Mesothelial cell of epicardium (in vitro differentiated cells): Measurements from ENCODE around the gene TBC1D16. TPM values are rescaled to one million over a fixed set of nuclear protein-coding genes. Genes with fewer than 3 reads are reported as not detected.
"Not testable (repeated sequence)": the region's sequence is repeated elsewhere in the genome, so short reads cannot be mapped to it uniquely, and the experiment has no call there.

Experiments
- DNase-seq, 2 experiments: peaks; one replicate each; pipeline ENCODE4 v3.0.0; 2021; ENCODE audit warnings: low spot score in 2 of 2; ENCODE audit not compliant: unreplicated experiment in 2 of 2
- H3K27ac Mint-ChIP-seq: 2 replicates; pipeline ENCODE4 v1.8.0; 2021; ENCODE audit warnings: mixed read lengths
- H3K27me3 Mint-ChIP-seq: 2 replicates; pipeline ENCODE4 v1.8.0; 2021; ENCODE audit warnings: low read depth, mixed read lengths
- H3K36me3 Mint-ChIP-seq: 2 replicates; pipeline ENCODE4 v1.8.0; 2021; ENCODE audit warnings: mixed read lengths
- H3K4me1 Mint-ChIP-seq: 2 replicates; pipeline ENCODE4 v1.8.0; 2021; ENCODE audit warnings: mixed read lengths
- H3K4me3 Mint-ChIP-seq: 2 replicates; pipeline ENCODE4 v1.8.0; 2021; ENCODE audit warnings: mild to moderate bottlenecking, moderate library complexity, mixed read lengths
- H3K9me3 Mint-ChIP-seq: 2 replicates; pipeline ENCODE4 v1.8.0; 2021; ENCODE audit warnings: mixed read lengths
- CTCF ChIP-seq: fragments of 200-600 bp; sonication (generic); IDR thresholded peaks from one replicate; pipeline ENCODE4 v1.5.0; 2021; ENCODE audit warnings: antibody characterized with exemption; ENCODE audit not compliant: unreplicated experiment
- total RNA-seq: library from RNA; stranded (reverse); gene quantifications from 3 replicates; pipeline ENCODE4 v1.2.1, GENCODE V29; 2021

The TBC1D16 gene
- total RNA-seq, 1 donor from 2014 or later: 76.0 TPM

DNA sequence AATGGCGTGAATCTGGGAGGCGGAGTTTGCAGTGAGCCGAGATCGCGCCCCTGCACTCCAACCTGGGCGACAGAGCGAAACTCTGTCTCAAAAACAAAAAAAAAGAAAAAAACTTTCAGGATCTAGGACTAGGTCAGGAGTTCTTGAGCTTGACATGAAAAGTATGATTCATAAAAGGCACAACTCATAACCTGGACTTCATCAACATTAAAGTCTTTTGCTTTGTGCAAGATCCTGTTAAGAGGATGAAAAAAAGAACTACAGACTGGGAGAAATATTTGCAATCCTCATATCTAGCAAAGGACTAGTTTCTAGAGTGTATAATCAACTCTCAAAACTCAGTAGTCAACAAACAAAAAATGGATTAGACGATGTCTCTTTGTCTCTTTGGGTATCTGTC lies 40.0 kb downstream of the TBC1D16 start:
- no peak for DNase-seq
- TF ChIP-seq CTCF: no peak

DNA sequence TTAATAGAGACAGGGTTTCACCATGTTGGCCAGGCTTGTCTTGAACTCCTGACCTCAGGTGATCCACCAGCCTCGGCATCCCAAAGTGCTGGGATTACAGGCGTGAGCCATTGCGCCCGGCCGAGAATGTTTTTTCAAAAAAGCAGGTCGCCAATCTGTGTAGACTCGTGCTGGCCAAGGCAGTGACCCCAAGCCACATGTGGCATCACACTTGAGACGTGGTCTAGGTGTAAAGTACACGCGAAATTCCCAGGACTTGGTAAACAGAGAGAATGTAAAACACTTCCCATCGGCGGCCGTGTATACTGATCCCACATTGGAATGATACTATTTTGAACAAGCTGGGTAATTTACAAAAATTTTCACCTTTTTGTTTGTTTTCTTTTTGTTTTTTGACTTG lies 41.1 kb downstream of the TBC1D16 start:
- Mint-ChIP-seq H3K27me3 (no peaks in the 10 kb centered on the region), H3K36me3 (peaks cover 5% of the 10 kb centered on the region), H3K4me1 (peaks cover 38% of the 10 kb centered on the region), H3K4me3 (no peak overlapping the region), H3K27ac (no peak overlapping the region), H3K9me3 (no peaks in the 10 kb centered on the region)
- TF ChIP-seq CTCF: no peak
- DNase-seq: no peak

More for the DNA sequence above, 40.0 kb downstream of the TBC1D16 start:
- H3K36me3 Mint-ChIP-seq: peaks cover 14% of the 10 kb centered on the region
- H3K27me3 Mint-ChIP-seq: no peaks in the 10 kb centered on the region
- H3K9me3 Mint-ChIP-seq: no peaks in the 10 kb centered on the region
- peaks cover 29% of the 10 kb centered on the region for H3K4me1 Mint-ChIP-seq
- H3K27ac Mint-ChIP-seq: no peak overlapping the region
- H3K4me3 Mint-ChIP-seq: no peak overlapping the region

DNA sequence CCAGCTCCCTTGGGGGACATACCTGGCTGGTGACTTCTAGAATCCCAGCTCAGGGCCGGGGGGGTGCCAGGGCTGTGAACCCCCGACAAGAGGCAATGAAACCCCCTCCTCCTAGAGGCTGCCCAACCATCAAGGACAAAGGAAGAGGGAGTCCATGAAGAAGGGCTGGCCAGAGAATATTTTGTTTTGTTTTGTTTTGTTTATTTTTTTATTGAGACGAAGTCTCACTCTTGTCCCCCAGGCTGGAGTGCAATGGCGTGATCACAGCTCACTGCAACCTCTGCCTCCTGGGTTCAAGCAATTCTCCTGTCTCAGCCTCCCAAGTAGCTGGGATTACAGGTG lies 41.5 kb downstream of the TBC1D16 start:
- H3K4me1 Mint-ChIP-seq: peaks cover 42% of the 10 kb centered on the region
- not testable (repeated sequence) for H3K27me3 Mint-ChIP-seq, H3K36me3 Mint-ChIP-seq, H3K9me3 Mint-ChIP-seq, H3K4me3 Mint-ChIP-seq, DNase-seq, H3K27ac Mint-ChIP-seq

- H3K36me3 Mint-ChIP-seq: peaks cover 4% of the 10 kb centered on the region
- no peaks in the 10 kb centered on the region for H3K9me3 Mint-ChIP-seq
- no peak for TF ChIP-seq CTCF
- no peaks in the 10 kb centered on the region for H3K27me3 Mint-ChIP-seq
- H3K27ac Mint-ChIP-seq: peak overlapping the region; percentile 83
- DNase-seq: peak; percentile 53 to 65
- H3K4me3 Mint-ChIP-seq: peak overlapping the region; percentile 17
- peaks cover 48% of the 10 kb centered on the region for H3K4me1 Mint-ChIP-seq
Measured at GRCh38 chr17:79993390-79994227, 42.1 kb downstream of the TBC1D16 start.

DNA sequence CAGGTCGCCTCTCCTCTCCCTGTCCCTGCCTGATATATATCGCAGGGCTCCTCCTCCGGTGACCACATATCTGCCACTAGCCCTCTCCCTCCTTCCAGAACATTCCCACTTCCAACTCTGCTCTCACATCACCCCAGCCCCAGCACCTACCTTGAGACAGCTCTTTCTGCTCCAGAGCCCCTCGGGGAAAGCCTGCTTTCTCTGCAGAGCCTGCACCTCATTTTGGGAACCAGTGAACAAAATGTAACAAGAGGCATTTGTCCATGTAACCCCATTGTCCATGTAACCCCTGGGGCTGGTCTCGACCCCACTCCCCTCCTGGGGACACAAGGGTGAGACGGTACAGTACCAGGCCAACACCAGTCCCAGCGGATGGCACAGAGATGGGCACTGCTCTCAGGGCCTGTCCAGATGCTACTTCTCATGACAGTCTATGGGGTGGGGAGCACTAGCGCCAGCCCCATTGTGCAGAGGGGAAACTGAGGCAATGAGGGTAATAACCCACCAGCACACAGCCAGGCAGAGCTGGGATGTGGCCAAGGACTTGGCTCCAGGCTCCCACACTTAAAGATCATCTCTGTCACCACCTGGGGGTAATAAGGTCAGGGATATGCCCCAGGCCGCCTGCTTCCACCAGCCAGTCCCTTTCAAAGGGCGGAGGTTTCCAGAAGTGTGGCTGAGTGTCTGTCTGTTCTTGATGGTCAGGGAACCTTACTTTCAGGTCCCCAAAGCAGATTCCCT lies 42.9 kb downstream of the TBC1D16 start:
- peak overlapping the region; percentile 84 for H3K27ac Mint-ChIP-seq
- peaks cover 56% of the 10 kb centered on the region for H3K4me1 Mint-ChIP-seq
- H3K4me3 Mint-ChIP-seq: peak overlapping the region; percentile 57
- peaks cover 2% of the 10 kb centered on the region for H3K36me3 Mint-ChIP-seq
- no peaks in the 10 kb centered on the region for H3K27me3 Mint-ChIP-seq
- no peaks in the 10 kb centered on the region for H3K9me3 Mint-ChIP-seq
- DNase-seq: no peak
- TF ChIP-seq CTCF: no peak
